Common myeloid progenitor, CD34-positive (primary cell): ENCODE results near the gene TMEM256.

ENCODE experiments used
- CTCF ChIA-PET: fragments of 350-600 bp; sonication (Branson Sonifier 250); formaldehyde crosslinking; loops from one replicate; lab custom pipeline; 2021; ENCODE audit warnings: antibody characterized with exemption; lab: Charles Lee
- POLR2A ChIA-PET: fragments of 350-600 bp; sonication (Branson Sonifier 250); formaldehyde crosslinking; loops from one replicate; lab custom pipeline; 2021; ENCODE audit warnings: antibody characterized with exemption; lab: Charles Lee
- DNase-seq, 3 donors: peaks; one replicate each; pipeline versions ENCODE4 v3.0.0 to v3.0.0-alpha.2; 2013
- H3K27ac ChIP-seq, 2 experiments: 1 replicate in 1 of 2; 2 replicates in 1 of 2; pipeline ENCODE4 v1.7.0; 2013; ENCODE audit warnings: inconsistent platforms in 2 of 2, low read length in 2 of 2, mild to moderate bottlenecking in 2 of 2, low read depth in 1 of 2, moderate library complexity in 1 of 2; ENCODE audit not compliant: severe bottlenecking in 2 of 2, insufficient read depth in 1 of 2, poor library complexity in 1 of 2
- H3K27me3 ChIP-seq, 5 experiments: replicated peaks in 2 of 5; 1 replicate in 3 of 5; 2 replicates in 2 of 5; pipeline versions ENCODE4 v1.6.1 to v1.7.0; 2013; ENCODE audit warnings: low read length in 4 of 5, mild to moderate bottlenecking in 2 of 5, moderate library complexity in 2 of 5, inconsistent platforms in 1 of 5; ENCODE audit not compliant: insufficient read depth in 5 of 5, control insufficient read depth in 4 of 5
- H3K36me3 ChIP-seq, 4 experiments: 1 replicate in 2 of 4; 2 replicates in 2 of 4; pipeline versions ENCODE4 v1.6.1 to v1.7.0; 2013; ENCODE audit warnings: low read length in 3 of 4, control low read depth in 1 of 4, mild to moderate bottlenecking in 1 of 4; ENCODE audit not compliant: control insufficient read depth in 4 of 4, insufficient read depth in 4 of 4
- H3K4me1 ChIP-seq, 4 experiments: 1 replicate in 3 of 4; 2 replicates in 1 of 4; pipeline versions ENCODE4 v1.6.1 to v1.7.1; 2013; ENCODE audit warnings: low read length in 3 of 4, mild to moderate bottlenecking in 3 of 4, control low read depth in 1 of 4, inconsistent platforms in 1 of 4, moderate library complexity in 1 of 4; ENCODE audit not compliant: control insufficient read depth in 4 of 4, insufficient read depth in 4 of 4; ENCODE audit errors: control extremely low read depth in 1 of 4
- H3K4me3 ChIP-seq, 7 experiments: 1 replicate in 4 of 7; 2 replicates in 3 of 7; pipeline versions ENCODE4 v1.5.1 to v1.7.0; 2013; ENCODE audit warnings: mild to moderate bottlenecking in 7 of 7, low read length in 6 of 7, moderate library complexity in 6 of 7, inconsistent platforms in 2 of 7, low read depth in 2 of 7, control low read depth in 1 of 7; ENCODE audit not compliant: insufficient read depth in 4 of 7, control insufficient read depth in 1 of 7; ENCODE audit errors: extremely low read depth in 1 of 7
- H3K9me3 ChIP-seq, 5 experiments: 1 replicate in 4 of 5; 2 replicates in 1 of 5; pipeline versions ENCODE4 v1.6.1 to v1.7.1; 2013; ENCODE audit warnings: low read length in 4 of 5, mild to moderate bottlenecking in 2 of 5, inconsistent platforms in 1 of 5, low read depth in 1 of 5, moderate library complexity in 1 of 5; ENCODE audit not compliant: control insufficient read depth in 4 of 5, insufficient read depth in 2 of 5; ENCODE audit errors: control extremely low read depth in 1 of 5
- WGBS: methylation state at CpG from one replicate; pipeline ENCODE4 v1.1.5; 2013; ENCODE audit not compliant: insufficient coverage; 5-methylcytosine and 5-hydroxymethylcytosine counted together

Gene TMEM256

DNA sequence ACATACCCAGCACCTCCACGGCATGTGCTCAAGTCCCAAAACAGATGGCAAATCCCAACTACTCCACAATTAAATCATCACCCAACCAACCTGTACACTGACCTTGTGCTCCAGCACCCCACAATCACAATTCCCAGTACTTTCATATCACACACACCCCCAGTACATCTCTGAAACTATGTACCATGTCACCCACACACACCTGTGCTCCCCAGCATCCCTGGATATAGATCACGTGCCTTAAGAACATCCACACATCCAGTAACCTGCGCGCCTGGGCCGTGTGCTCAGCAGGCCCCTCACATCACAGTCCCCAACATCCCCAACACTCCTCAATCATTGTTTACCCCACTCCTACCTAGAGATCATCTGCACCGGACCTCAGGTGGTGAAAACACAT lies 5.8 kb upstream of the TMEM256 start:
- DNase-seq, result no peak
- Histone ChIP-seq H3K9me3 (no peaks in the 10 kb centered on the region), H3K4me1 (peaks cover 0 to 27% (median 14%) of the 10 kb centered on the region in 4 experiments), H3K27me3 (peaks cover 0 to 5% (median 4%) of the 10 kb centered on the region in 5 experiments), H3K36me3 (peaks cover 0 to 2% (median 0%) of the 10 kb centered on the region in 4 experiments), H3K27ac (no peak overlapping the region), H3K4me3 (no peak overlapping the region)
- CTCF ChIA-PET, result interaction anchor here (1.5 kb wide), 1 partner anchor 26 kb away, joined by 6 read pairs; the partner anchor contains the start of gene TMEM102
- 96% methylated on average over 6 of the region's 6 CpGs for WGBS
- POLR2A ChIA-PET, result interaction anchor here (1.0 kb wide), 1 partner anchor 29 kb away, joined by 3 read pairs; no protein-coding TSS in a partner anchor

DNA sequence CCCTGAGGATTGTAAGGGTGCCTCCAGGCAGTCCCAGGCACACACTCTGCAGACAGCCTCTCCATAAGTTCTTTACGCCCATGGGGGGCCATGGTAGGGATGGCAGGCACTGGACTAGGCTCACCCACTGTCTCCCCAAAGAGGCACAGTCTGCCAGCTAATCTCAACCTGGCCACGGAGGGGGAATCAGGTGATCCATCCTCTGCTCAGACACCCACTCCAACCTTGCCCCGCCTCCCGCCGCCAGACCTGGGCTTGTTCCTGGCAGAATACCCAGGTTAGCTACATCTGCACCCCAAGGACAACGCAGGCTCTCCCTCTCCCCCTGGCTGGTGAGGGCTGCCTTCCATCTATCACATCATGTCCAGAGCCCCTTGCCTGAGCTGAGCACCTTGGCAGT lies 5.0 kb upstream of the TMEM256 start:
- Histone ChIP-seq H3K27me3 (peaks cover 0 to 5% (median 4%) of the 10 kb centered on the region in 5 experiments), H3K36me3 (peaks cover 0 to 2% (median 0%) of the 10 kb centered on the region in 4 experiments), H3K9me3 (no peaks in the 10 kb centered on the region), H3K4me1 (peaks cover 0 to 27% (median 14%) of the 10 kb centered on the region in 4 experiments), H3K4me3 (peak overlapping the region in 1 of 7 experiments; percentile 51), H3K27ac (no peak overlapping the region)
- DNase-seq, result no peak
- WGBS, result 100% methylated on average over 6 of the region's 6 CpGs
- POLR2A ChIA-PET, result interaction anchor here (1.0 kb wide), 1 partner anchor 29 kb away, joined by 3 read pairs; no protein-coding TSS in a partner anchor
- CTCF ChIA-PET, result interaction anchor here (1.5 kb wide), 1 partner anchor 27 kb away, joined by 6 read pairs; the partner anchor contains the start of gene TMEM102

DNA sequence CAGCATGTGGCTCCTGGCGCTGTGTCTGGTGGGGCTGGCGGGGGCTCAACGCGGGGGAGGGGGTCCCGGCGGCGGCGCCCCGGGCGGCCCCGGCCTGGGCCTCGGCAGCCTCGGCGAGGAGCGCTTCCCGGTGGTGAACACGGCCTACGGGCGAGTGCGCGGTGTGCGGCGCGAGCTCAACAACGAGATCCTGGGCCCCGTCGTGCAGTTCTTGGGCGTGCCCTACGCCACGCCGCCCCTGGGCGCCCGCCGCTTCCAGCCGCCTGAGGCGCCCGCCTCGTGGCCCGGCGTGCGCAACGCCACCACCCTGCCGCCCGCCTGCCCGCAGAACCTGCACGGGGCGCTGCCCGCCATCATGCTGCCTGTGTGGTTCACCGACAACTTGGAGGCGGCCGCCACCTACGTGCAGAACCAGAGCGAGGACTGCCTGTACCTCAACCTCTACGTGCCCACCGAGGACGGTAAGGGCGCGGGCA lies 4.4 kb upstream of the TMEM256 start:
- Histone ChIP-seq H3K36me3 (peaks cover 0 to 2% (median 0%) of the 10 kb centered on the region in 4 experiments), H3K4me1 (peaks cover 0 to 30% (median 18%) of the 10 kb centered on the region in 4 experiments), H3K9me3 (no peaks in the 10 kb centered on the region), H3K4me3 (peak overlapping the region in 2 of 7 experiments; percentile 16 to 51), H3K27me3 (peaks cover 0 to 5% (median 4%) of the 10 kb centered on the region in 5 experiments), H3K27ac (no peak overlapping the region)
- ChIA-PET CTCF (interaction anchor here (1.4 to 1.5 kb wide), 2 partner anchors 20 to 27 kb away, joined by 3 to 6 read pairs; partner anchors contain the start of gene TMEM102), POLR2A (no interaction called here)
- DNase-seq, result peak; percentile 36 to 58 (median 55)
- WGBS, result 86% methylated on average over 51 of the region's 58 CpGs

DNA sequence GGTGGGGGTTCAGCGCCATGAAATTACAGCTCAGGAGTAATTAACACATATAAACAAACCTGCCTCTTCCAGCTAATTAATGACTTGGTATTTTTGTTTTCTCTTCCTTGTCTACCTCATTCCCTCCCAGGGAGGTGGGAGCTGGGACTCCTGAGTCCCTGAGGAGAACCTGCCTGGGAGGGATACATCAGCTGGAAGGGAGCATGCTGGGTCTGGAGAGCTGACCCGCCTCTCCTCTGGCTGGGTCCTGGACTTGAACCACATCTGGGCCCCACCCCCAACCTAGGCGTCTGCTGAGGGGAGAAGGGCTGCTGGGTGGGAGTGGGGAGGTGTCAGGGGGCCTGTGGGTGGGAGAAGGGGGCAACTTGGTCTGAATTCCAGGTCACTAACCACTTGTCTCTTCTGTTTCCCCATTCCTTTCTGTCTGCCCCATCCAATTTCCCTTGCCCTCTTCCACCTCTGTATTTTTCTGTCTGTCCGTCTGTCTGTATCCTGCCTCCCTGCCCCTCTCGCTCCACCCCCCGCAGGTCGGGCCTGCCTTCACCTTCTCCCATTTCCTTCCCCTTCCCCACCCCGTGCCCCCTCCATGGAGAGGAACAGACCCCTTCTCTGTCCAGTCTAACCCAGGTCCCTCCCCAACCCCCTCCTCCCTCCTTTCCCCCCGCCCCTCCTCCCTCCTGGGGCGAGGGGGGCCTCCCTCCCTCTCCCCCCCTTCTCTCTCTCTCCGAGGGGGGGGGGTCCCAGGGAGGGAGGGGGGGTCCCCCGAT lies 3.8 kb upstream of the TMEM256 start, which contains the start of gene NLGN2:
NLGN2 (plus strand) TSS at position 361 of the 767 bp plus-strand sequence. CDS start 411 bp downstream, outside the sequence.
- WGBS, result 47% methylated on average over 4 of the region's 12 CpGs
- CTCF ChIA-PET, result interaction anchor here (1.0 to 1.4 kb wide), 5 partner anchors 9 to 181 kb away, joined by 3 to 4 read pairs (median 3); no protein-coding TSS in a partner anchor

GRCh38 chr17:7407082-7407481 lies 3.2 kb upstream of the TMEM256 start:
- POLR2A ChIA-PET, result no interaction called here
- Histone ChIP-seq H3K4me1 (peaks cover 0 to 36% (median 25%) of the 10 kb centered on the region in 4 experiments), H3K4me3 (no peak overlapping the region), H3K27ac (no peak overlapping the region), H3K9me3 (no peaks in the 10 kb centered on the region), H3K27me3 (peaks cover 0 to 5% (median 4%) of the 10 kb centered on the region in 5 experiments), H3K36me3 (peaks cover 0 to 2% (median 0%) of the 10 kb centered on the region in 4 experiments)
- CTCF ChIA-PET, result interaction anchor here (1.0 to 1.4 kb wide), 5 partner anchors 8 to 182 kb away, joined by 3 to 4 read pairs (median 3); no protein-coding TSS in a partner anchor
- 93% methylated on average over 4 of the region's 13 CpGs for WGBS
- no peak for DNase-seq

More for the DNA sequence above, 3.8 kb upstream of the TMEM256 start, which contains the start of gene NLGN2:
- Histone ChIP-seq H3K9me3 (no peaks in the 10 kb centered on the region), H3K4me3 (peak within 1 kb of the TSS in 2 of 7 experiments; percentile 38 to 51), H3K27ac (no peak within 1 kb of the TSS), H3K36me3 (peaks cover 0 to 2% (median 0%) of the 10 kb centered on the region in 4 experiments), H3K4me1 (peaks cover 0 to 36% (median 24%) of the 10 kb centered on the region in 4 experiments), H3K27me3 (peaks cover 0 to 5% (median 4%) of the 10 kb centered on the region in 5 experiments)
- DNase-seq, result no peak
- POLR2A ChIA-PET, result no interaction called here

GRCh38 chr17:7406235-7406825 lies 2.4 kb upstream of the TMEM256 start:
- H3K27me3 ChIP-seq, result peaks cover 0 to 5% (median 4%) of the 10 kb centered on the region in 5 experiments
- no peak overlapping the region for H3K27ac ChIP-seq
- no peak overlapping the region for H3K4me3 ChIP-seq
- H3K36me3 ChIP-seq, result peaks cover 0 to 2% (median 0%) of the 10 kb centered on the region in 4 experiments
- POLR2A ChIA-PET, result no interaction called here
- CTCF ChIA-PET, result interaction anchor here (1.0 to 1.5 kb wide), 5 partner anchors 8 to 283 kb away, joined by 3 read pairs; partner anchors contain the start of gene TMEM102
- no peaks in the 10 kb centered on the region for H3K9me3 ChIP-seq
- no peak for DNase-seq
- H3K4me1 ChIP-seq, result peaks cover 0 to 36% (median 25%) of the 10 kb centered on the region in 4 experiments
- 85% methylated on average over 3 of the region's 12 CpGs for WGBS
